WERI-Rb-1 (cell line): Measurements from ENCODE around the gene ODAM.

Experiments
- DNase-seq: peaks from one replicate; pipeline ENCODE4 v3.0.0-alpha.2; 2020
- H3K27ac ChIP-seq: fragments of 250-450 bp; sonication (Bioruptor Pico); 2 replicates; pipeline ENCODE4 v1.5.1; 2020; ENCODE audit warnings: mild to moderate bottlenecking, moderate library complexity
- H3K27me3 ChIP-seq: fragments of 250-450 bp; sonication (Bioruptor Pico); 2 replicates; pipeline ENCODE4 v1.5.1; 2021; ENCODE audit warnings: mild to moderate bottlenecking, low read depth, moderate library complexity; ENCODE audit not compliant: insufficient read depth, severe bottlenecking
- H3K36me3 ChIP-seq: fragments of 250-450 bp; sonication (Bioruptor Pico); 2 replicates; pipeline ENCODE4 v1.5.1; 2020; ENCODE audit warnings: mild to moderate bottlenecking, moderate library complexity
- H3K4me3 ChIP-seq: 2 replicates; pipeline ENCODE4 v1.5.1; 2011; ENCODE audit warnings: low read depth, mild to moderate bottlenecking, control low read depth, low read length
- H3K9me3 ChIP-seq: fragments of 250-450 bp; sonication (Bioruptor Pico); 2 replicates; pipeline ENCODE4 v1.5.1; 2021; ENCODE audit warnings: mild to moderate bottlenecking, moderate library complexity; ENCODE audit not compliant: severe bottlenecking
- TF ChIP-seq, protein P1 (sequence below): IDR thresholded peaks from 2 replicates; pipeline ENCODE4 v1.5.1; 2011; ENCODE audit warnings: low read depth, mild to moderate bottlenecking, control low read depth, inconsistent platforms, low read length

The ODAM gene, protein sequence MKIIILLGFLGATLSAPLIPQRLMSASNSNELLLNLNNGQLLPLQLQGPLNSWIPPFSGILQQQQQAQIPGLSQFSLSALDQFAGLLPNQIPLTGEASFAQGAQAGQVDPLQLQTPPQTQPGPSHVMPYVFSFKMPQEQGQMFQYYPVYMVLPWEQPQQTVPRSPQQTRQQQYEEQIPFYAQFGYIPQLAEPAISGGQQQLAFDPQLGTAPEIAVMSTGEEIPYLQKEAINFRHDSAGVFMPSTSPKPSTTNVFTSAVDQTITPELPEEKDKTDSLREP

DNA sequence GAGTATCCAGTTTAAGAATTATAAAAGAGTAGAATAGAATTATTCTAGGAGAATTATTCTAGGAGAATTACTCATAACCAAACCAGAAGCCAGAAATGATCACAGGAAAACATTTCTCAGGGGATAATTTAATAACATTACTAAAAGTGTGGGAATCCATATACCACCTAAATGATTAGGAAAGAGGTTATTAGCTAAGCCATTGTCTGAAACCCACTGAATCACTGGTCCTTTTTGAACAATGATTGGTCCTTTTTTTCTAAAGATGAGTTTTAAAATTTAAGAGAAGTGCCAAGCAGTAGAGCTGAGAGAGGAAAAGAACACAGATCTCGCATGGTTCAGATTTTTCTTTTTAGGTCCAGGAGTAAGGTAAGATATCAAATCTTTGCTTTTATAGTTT, at the start of gene ODAM:
Gene ODAM, plus strand, starts transcription at position 301 of the 400 bp plus-strand sequence. CDS start 819 bp downstream, outside the sequence.
- TF ChIP-seq, protein P1, sequence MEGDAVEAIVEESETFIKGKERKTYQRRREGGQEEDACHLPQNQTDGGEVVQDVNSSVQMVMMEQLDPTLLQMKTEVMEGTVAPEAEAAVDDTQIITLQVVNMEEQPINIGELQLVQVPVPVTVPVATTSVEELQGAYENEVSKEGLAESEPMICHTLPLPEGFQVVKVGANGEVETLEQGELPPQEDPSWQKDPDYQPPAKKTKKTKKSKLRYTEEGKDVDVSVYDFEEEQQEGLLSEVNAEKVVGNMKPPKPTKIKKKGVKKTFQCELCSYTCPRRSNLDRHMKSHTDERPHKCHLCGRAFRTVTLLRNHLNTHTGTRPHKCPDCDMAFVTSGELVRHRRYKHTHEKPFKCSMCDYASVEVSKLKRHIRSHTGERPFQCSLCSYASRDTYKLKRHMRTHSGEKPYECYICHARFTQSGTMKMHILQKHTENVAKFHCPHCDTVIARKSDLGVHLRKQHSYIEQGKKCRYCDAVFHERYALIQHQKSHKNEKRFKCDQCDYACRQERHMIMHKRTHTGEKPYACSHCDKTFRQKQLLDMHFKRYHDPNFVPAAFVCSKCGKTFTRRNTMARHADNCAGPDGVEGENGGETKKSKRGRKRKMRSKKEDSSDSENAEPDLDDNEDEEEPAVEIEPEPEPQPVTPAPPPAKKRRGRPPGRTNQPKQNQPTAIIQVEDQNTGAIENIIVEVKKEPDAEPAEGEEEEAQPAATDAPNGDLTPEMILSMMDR: no peak
- no peak for DNase-seq
- Histone ChIP-seq H3K36me3 (no peaks in the 10 kb centered on the region), H3K9me3 (peaks cover 2% of the 10 kb centered on the region), H3K4me3 (no peak within 1 kb of the TSS), H3K27ac (no peak within 1 kb of the TSS), H3K27me3 (no peaks in the 10 kb centered on the region)

- Histone ChIP-seq H3K27me3 (no peaks in the 10 kb centered on the region), H3K27ac (no peak overlapping the region), H3K9me3 (no peaks in the 10 kb centered on the region), H3K36me3 (no peaks in the 10 kb centered on the region), H3K4me3 (no peak overlapping the region)
- no peak for DNase-seq
- TF ChIP-seq, protein P1: no peak
Measured at GRCh38 chr4:70151271-70151670, 44.3 kb upstream of the ODAM start.

DNA sequence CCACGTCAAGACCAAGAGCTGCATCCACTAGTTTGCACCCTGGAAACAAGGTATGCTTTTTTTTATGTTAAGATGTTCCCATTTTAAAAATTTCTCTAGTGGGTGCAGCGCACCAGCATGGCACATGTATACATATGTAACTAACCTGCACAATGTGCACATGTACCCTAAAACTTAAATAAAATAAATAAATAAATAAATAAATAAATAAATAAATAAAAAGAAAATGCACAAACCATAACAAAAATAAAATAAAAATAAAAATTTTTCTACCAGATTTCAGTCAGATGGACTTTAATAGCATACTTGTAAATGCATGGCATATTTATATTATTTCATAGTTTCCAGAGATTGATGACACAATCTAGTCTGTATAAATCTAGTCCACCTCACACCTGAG, 43.4 kb upstream of the ODAM start:
- Histone ChIP-seq H3K36me3 (no peaks in the 10 kb centered on the region), H3K9me3 (no peaks in the 10 kb centered on the region), H3K4me3 (no peak overlapping the region), H3K27ac (no peak overlapping the region), H3K27me3 (no peaks in the 10 kb centered on the region)
- TF ChIP-seq, protein P1: no peak
- no peak for DNase-seq

- TF ChIP-seq, protein P1: no peak
- no peak for DNase-seq
- H3K4me3 ChIP-seq: no peak within 1 kb of the TSS
Measured at GRCh38 chr4:70153937-70154336, 41.6 kb upstream of the ODAM start, which contains the start of gene PRR27. PRR27 (plus strand) TSS chr4:70154237; CDS start chr4:70154376, 139 bp downstream.

GRCh38 chr4:70158576-70158975, 36.9 kb upstream of the ODAM start:
- no peaks in the 10 kb centered on the region for H3K9me3 ChIP-seq
- no peaks in the 10 kb centered on the region for H3K36me3 ChIP-seq
- no peak overlapping the region for H3K4me3 ChIP-seq
- no peaks in the 10 kb centered on the region for H3K27me3 ChIP-seq
- TF ChIP-seq, protein P1: no peak
- DNase-seq: no peak
- H3K27ac ChIP-seq: no peak overlapping the region

More at GRCh38 chr4:70153937-70154336, 41.6 kb upstream of the ODAM start, which contains the start of gene PRR27:
- Histone ChIP-seq H3K27me3 (no peaks in the 10 kb centered on the region), H3K27ac (no peak within 1 kb of the TSS), H3K9me3 (no peaks in the 10 kb centered on the region), H3K36me3 (no peaks in the 10 kb centered on the region)

- TF ChIP-seq, protein P1: no peak
- Histone ChIP-seq H3K27me3 (no peaks in the 10 kb centered on the region), H3K36me3 (no peaks in the 10 kb centered on the region)
Measured at GRCh38 chr4:70177090-70177489, 18.4 kb upstream of the ODAM start.

More at GRCh38 chr4:70177090-70177489, 18.4 kb upstream of the ODAM start:
- Histone ChIP-seq H3K4me3 (no peak overlapping the region), H3K27ac (no peak overlapping the region), H3K9me3 (no peaks in the 10 kb centered on the region)
- no peak for DNase-seq
